HUES6 (cell line): ENCODE measurements around the gene WFDC9.

ENCODE experiments used
- H3K27ac ChIP-seq: 2 replicates; pipeline ENCODE4 v1.7.0; 2013; ENCODE audit warnings: low read depth, mild to moderate bottlenecking, low read length, inconsistent platforms
- H3K27me3 ChIP-seq: 2 replicates; pipeline ENCODE4 v1.6.1; 2013; ENCODE audit warnings: low read length; ENCODE audit not compliant: control insufficient read depth, insufficient read depth
- H3K36me3 ChIP-seq: 2 replicates; pipeline ENCODE4 v1.6.1; 2013; ENCODE audit warnings: low read length; ENCODE audit not compliant: control insufficient read depth, insufficient read depth
- H3K4me1 ChIP-seq: 2 replicates; pipeline ENCODE4 v1.6.1; 2013; ENCODE audit warnings: low read length; ENCODE audit not compliant: control insufficient read depth, insufficient read depth
- H3K4me3 ChIP-seq: 2 replicates; pipeline ENCODE4 v1.5.1; 2013; ENCODE audit warnings: low read depth, low read length
- H3K9ac ChIP-seq: one replicate; pipeline ENCODE4 v1.6.1; 2013; ENCODE audit warnings: mild to moderate bottlenecking, low read length
- H3K9me3 ChIP-seq: 2 replicates; pipeline ENCODE4 v1.6.1; 2013; ENCODE audit warnings: low read depth, low read length; ENCODE audit not compliant: control insufficient read depth, insufficient read depth

Gene WFDC9

GRCh38 chr20:45639687-45640086 lies 8.6 kb upstream of the WFDC9 start:
- no peaks in the 10 kb centered on the region for H3K4me1 ChIP-seq
- peaks cover 2% of the 10 kb centered on the region; the same call in 1 of the 2 replicates for H3K9me3 ChIP-seq
- H3K9ac ChIP-seq = no peak overlapping the region
- no peaks in the 10 kb centered on the region for H3K27me3 ChIP-seq
- no peak overlapping the region for H3K27ac ChIP-seq
- no peak overlapping the region for H3K4me3 ChIP-seq
- H3K36me3 ChIP-seq = no peaks in the 10 kb centered on the region

GRCh38 chr20:45636513-45636912 lies 5.4 kb upstream of the WFDC9 start:
- Histone ChIP-seq H3K9me3 (peaks cover 2% of the 10 kb centered on the region; the same call in 1 of the 2 replicates), H3K36me3 (no peaks in the 10 kb centered on the region), H3K4me3 (no peak overlapping the region), H3K27ac (no peak overlapping the region), H3K27me3 (no peaks in the 10 kb centered on the region), H3K4me1 (no peaks in the 10 kb centered on the region), H3K9ac (no peak overlapping the region)

GRCh38 chr20:45630371-45630770 lies 713 bp downstream of the WFDC9 start:
- Histone ChIP-seq H3K27ac (no peak overlapping the region), H3K36me3 (no peaks in the 10 kb centered on the region)

GRCh38 chr20:45629496-45630100 lies 1.5 kb downstream of the WFDC9 start, which contains the start of gene WFDC10A:
Gene WFDC10A, plus strand, starts transcription at chr20:45629739. Its CDS starts 75 bp downstream, at chr20:45629814.
- H3K27ac ChIP-seq = no peak within 1 kb of the TSS
- no peak within 1 kb of the TSS for H3K9ac ChIP-seq
- no peaks in the 10 kb centered on the region for H3K27me3 ChIP-seq
- no peaks in the 10 kb centered on the region for H3K9me3 ChIP-seq
- H3K4me3 ChIP-seq = no peak within 1 kb of the TSS
- peaks cover 6% of the 10 kb centered on the region; the same call in 1 of the 2 replicates for H3K4me1 ChIP-seq
- H3K36me3 ChIP-seq = no peaks in the 10 kb centered on the region

More at GRCh38 chr20:45630371-45630770, 713 bp downstream of the WFDC9 start:
- no peak overlapping the region for H3K9ac ChIP-seq
- peaks cover 6% of the 10 kb centered on the region; the same call in 1 of the 2 replicates for H3K4me1 ChIP-seq
- H3K27me3 ChIP-seq = no peaks in the 10 kb centered on the region
- no peaks in the 10 kb centered on the region for H3K9me3 ChIP-seq
- no peak overlapping the region for H3K4me3 ChIP-seq

- no peak overlapping the region for H3K4me3 ChIP-seq
- H3K4me1 ChIP-seq = peaks cover 6% of the 10 kb centered on the region; the same call in 1 of the 2 replicates
- no peaks in the 10 kb centered on the region for H3K9me3 ChIP-seq
- H3K27me3 ChIP-seq = no peaks in the 10 kb centered on the region
- H3K27ac ChIP-seq = no peak overlapping the region
- no peaks in the 10 kb centered on the region for H3K36me3 ChIP-seq
- H3K9ac ChIP-seq = no peak overlapping the region
These were observed 4.5 kb downstream of the WFDC9 start for GRCh38 chr20:45626540-45626939.

- no peak overlapping the region for H3K4me3 ChIP-seq
- no peaks in the 10 kb centered on the region for H3K27me3 ChIP-seq
- no peaks in the 10 kb centered on the region for H3K4me1 ChIP-seq
- H3K9ac ChIP-seq = no peak overlapping the region
- no peaks in the 10 kb centered on the region for H3K9me3 ChIP-seq
- no peak overlapping the region for H3K27ac ChIP-seq
- H3K36me3 ChIP-seq = no peaks in the 10 kb centered on the region
These were observed 9.5 kb downstream of the WFDC9 start for GRCh38 chr20:45621593-45621992.

GRCh38 chr20:45617591-45617990 lies 13.5 kb downstream of the WFDC9 start:
- Histone ChIP-seq H3K9me3 (no peaks in the 10 kb centered on the region), H3K4me1 (no peaks in the 10 kb centered on the region), H3K27me3 (no peaks in the 10 kb centered on the region), H3K27ac (no peak overlapping the region), H3K4me3 (no peak overlapping the region), H3K9ac (no peak overlapping the region), H3K36me3 (no peaks in the 10 kb centered on the region)

GRCh38 chr20:45612314-45612713 lies 18.8 kb downstream of the WFDC9 start:
- Histone ChIP-seq H3K4me1 (no peaks in the 10 kb centered on the region; the same call in 1 of the 2 replicates), H3K36me3 (no peaks in the 10 kb centered on the region), H3K27me3 (no peaks in the 10 kb centered on the region), H3K4me3 (no peak overlapping the region), H3K9ac (no peak overlapping the region), H3K27ac (no peak overlapping the region), H3K9me3 (no peaks in the 10 kb centered on the region; the same call in 1 of the 2 replicates)

- no peak overlapping the region for H3K4me3 ChIP-seq
- no peak overlapping the region for H3K27ac ChIP-seq
- no peaks in the 10 kb centered on the region for H3K27me3 ChIP-seq
- peaks cover 8% of the 10 kb centered on the region; the same call in 1 of the 2 replicates for H3K9me3 ChIP-seq
- H3K36me3 ChIP-seq = no peaks in the 10 kb centered on the region
- no peak overlapping the region for H3K9ac ChIP-seq
- H3K4me1 ChIP-seq = no peaks in the 10 kb centered on the region; the same call in 1 of the 2 replicates
These were observed 20.0 kb downstream of the WFDC9 start for GRCh38 chr20:45611054-45611453.

GRCh38 chr20:45607810-45608209 lies 23.3 kb downstream of the WFDC9 start:
- Histone ChIP-seq H3K27ac (no peak overlapping the region), H3K36me3 (no peaks in the 10 kb centered on the region), H3K4me3 (no peak overlapping the region), H3K27me3 (no peaks in the 10 kb centered on the region), H3K9me3 (peaks cover 14% of the 10 kb centered on the region; the same call in 1 of the 2 replicates), H3K4me1 (no peaks in the 10 kb centered on the region; the same call in 1 of the 2 replicates), H3K9ac (no peak overlapping the region)

- Histone ChIP-seq H3K9ac (no peak overlapping the region), H3K27me3 (no peaks in the 10 kb centered on the region), H3K4me1 (no peaks in the 10 kb centered on the region), H3K4me3 (no peak overlapping the region), H3K27ac (no peak overlapping the region), H3K36me3 (no peaks in the 10 kb centered on the region), H3K9me3 (peaks cover 7% of the 10 kb centered on the region; the same call in 1 of the 2 replicates)
These were observed 35.8 kb downstream of the WFDC9 start for GRCh38 chr20:45595235-45595634.
